ENCODE results near the gene PLEKHH1. TPM values are rescaled to one million over a fixed set of nuclear protein-coding genes. Genes with fewer than 3 reads are reported as not detected.

Gene PLEKHH1
- total RNA-seq, 1 donor from 2014 or later = 0.20 TPM

DNA sequence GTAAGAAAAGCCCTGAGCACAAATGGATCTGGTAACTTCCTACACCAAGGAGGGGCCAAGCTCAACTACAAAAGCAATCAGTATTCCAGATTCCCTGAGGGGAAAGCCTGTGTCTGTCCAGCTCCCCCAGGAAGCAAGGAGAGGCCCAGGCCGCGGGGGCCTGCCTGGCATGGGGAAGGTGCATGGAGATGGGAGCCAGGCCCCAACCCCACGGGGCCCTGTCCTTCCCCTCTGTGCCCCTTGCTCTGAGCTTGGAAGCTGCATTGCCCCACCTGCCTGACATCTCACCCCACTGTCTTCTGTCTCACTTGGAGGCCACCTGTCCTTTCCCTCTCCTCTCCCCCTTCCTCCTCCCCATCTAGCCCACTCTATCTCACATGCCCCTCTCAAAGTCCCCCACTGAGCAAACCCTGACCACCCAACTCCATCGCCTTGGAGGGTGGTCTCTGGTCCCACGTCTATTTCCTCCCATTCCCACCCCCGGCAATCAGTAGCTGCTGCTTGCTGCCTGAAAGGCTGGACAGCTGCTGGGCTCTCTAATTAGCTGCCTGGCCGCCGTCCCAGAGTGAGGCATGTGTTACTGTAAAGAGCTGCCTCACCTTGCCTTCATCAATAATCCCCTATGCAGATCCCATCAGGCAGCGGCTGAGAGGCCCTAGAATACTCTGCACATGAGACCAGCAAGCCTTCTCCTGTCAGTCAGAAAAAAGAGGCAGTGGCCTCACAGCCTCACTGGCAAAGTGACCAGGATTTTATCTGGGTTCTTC, 41.2 kb upstream of the PLEKHH1 start:
- ChIA-PET CTCF (interaction anchor here (1.1 to 1.3 kb wide), 2 partner anchors 21 to 35 kb away, joined by 3 to 4 read pairs; no protein-coding TSS in a partner anchor), POLR2A (interaction anchor here (0.9 to 2.5 kb wide), 3 partner anchors 18 to 22 kb away, joined by 3 to 9 read pairs (median 3); no protein-coding TSS in a partner anchor)
- no peak overlapping the region for H3K4me3 Mint-ChIP-seq
- peaks cover 6% of the 10 kb centered on the region for H3K9me3 Mint-ChIP-seq
- no peak for DNase-seq
- H3K36me3 Mint-ChIP-seq (ENCODE audit: low read depth) = peaks cover 7% of the 10 kb centered on the region
- no peaks in the 10 kb centered on the region for H3K27me3 Mint-ChIP-seq
- peaks cover 72% of the 10 kb centered on the region for H3K4me1 Mint-ChIP-seq
- TF ChIP-seq, protein P1, sequence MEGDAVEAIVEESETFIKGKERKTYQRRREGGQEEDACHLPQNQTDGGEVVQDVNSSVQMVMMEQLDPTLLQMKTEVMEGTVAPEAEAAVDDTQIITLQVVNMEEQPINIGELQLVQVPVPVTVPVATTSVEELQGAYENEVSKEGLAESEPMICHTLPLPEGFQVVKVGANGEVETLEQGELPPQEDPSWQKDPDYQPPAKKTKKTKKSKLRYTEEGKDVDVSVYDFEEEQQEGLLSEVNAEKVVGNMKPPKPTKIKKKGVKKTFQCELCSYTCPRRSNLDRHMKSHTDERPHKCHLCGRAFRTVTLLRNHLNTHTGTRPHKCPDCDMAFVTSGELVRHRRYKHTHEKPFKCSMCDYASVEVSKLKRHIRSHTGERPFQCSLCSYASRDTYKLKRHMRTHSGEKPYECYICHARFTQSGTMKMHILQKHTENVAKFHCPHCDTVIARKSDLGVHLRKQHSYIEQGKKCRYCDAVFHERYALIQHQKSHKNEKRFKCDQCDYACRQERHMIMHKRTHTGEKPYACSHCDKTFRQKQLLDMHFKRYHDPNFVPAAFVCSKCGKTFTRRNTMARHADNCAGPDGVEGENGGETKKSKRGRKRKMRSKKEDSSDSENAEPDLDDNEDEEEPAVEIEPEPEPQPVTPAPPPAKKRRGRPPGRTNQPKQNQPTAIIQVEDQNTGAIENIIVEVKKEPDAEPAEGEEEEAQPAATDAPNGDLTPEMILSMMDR (IDR thresholded peaks at IDR 0.05) = no peak
- ATAC-seq (ENCODE audit: low read depth) = no peak
- H3K27ac Mint-ChIP-seq = peak overlapping the region; percentile 88
- intact Hi-C loops (cut with micrococcal nuclease) = no loop called here

DNA sequence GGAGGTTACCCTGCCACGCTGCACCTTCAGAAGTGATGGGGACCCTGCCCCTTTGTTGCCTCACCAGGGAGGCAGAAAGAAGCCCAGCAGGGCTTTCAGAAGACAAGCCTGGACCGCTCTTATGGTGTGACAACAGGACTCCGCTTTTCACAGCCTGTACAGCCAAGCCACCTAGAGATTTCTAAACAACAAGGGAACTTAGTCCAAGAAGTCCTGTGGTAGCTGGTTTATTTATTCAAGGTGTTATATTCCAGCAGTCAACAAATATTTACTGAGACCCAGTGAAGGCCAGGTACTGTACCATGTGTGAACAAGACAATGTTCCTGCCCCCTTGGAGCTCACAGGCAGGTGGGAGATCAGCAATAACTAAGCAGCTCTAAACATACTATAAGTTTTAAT, 40.6 kb upstream of the PLEKHH1 start:
- CTCF ChIA-PET = interaction anchor here (1.3 kb wide), 1 partner anchor 34 kb away, joined by 4 read pairs; no protein-coding TSS in a partner anchor
- peaks cover 66% of the 10 kb centered on the region for H3K4me1 Mint-ChIP-seq
- ATAC-seq (ENCODE audit: low read depth) (no peak), DNase-seq (no peak)
- peak overlapping the region; percentile 88 for H3K27ac Mint-ChIP-seq
- peak overlapping the region; percentile 29 for H3K4me3 Mint-ChIP-seq
- POLR2A ChIA-PET = interaction anchor here (0.9 to 2.5 kb wide), 3 partner anchors 17 to 21 kb away, joined by 3 to 9 read pairs (median 3); no protein-coding TSS in a partner anchor
- peaks cover 6% of the 10 kb centered on the region for H3K9me3 Mint-ChIP-seq
- TF ChIP-seq, protein P1 (IDR thresholded peaks at IDR 0.05) = no peak
- peaks cover 9% of the 10 kb centered on the region for H3K36me3 Mint-ChIP-seq (ENCODE audit: low read depth)
- H3K27me3 Mint-ChIP-seq = no peaks in the 10 kb centered on the region
- intact Hi-C loops (cut with micrococcal nuclease) = no loop called here

DNA sequence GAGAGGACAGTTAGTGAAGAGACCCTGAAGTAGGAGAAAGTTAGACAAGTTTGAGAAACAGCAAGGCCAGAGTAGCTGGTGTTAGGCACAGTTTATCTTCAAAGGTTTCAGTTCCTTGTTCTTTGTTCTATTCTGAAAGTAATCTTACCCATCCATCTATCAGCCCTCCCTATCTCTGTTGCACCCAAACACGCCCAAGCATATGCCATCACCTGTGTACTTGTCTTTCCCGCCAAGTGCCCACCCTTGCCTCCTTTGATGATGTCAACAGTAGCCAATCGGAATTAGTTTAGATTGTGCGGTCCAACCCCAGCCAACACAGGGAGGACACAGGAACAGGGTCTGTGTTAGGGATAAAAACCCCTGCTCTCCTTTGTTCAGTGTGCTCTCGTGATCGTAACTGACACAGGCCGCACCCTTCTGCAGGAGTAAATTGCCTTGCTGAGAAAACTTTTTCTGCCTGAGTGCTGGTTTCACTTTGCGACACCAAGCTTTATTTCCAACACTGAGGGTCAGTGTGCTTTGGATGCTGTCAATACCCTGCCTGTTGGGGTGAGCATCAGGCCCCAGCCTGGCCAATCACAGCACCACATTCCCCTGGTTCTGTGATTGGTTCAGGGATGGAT, 39.9 kb upstream of the PLEKHH1 start:
- peak; percentile 12 for ATAC-seq (ENCODE audit: low read depth)
- H3K27ac Mint-ChIP-seq = peak overlapping the region; percentile 88

DNA sequence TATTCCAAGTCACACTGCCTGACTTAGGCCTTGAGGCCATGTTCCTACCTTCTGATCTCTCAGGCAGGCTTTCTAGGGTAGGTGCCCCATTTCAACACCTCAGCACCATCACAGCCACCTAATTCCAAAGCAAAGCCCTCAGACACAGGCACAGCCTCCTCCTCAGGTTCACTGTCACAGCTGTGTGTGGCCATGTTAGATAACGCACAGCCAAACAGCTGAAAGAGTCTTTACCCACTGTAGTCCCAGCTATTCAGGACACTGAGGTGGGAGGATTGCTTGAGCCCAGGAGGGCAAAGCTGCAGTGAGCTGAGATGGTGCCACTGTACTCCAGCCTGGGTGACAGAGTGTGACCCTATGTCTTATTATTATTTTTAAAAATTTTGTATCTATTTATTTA, 37.3 kb upstream of the PLEKHH1 start:
- TF ChIP-seq, protein P1 (IDR thresholded peaks at IDR 0.05) = no peak
- Mint-ChIP-seq H3K36me3 (ENCODE audit: low read depth) (peaks cover 8% of the 10 kb centered on the region), H3K27me3 (no peaks in the 10 kb centered on the region), H3K27ac (peak overlapping the region; percentile 18), H3K4me1 (peaks cover 33% of the 10 kb centered on the region), H3K9me3 (peaks cover 6% of the 10 kb centered on the region), H3K4me3 (no peak overlapping the region)
- no peak for DNase-seq
- no peak for ATAC-seq (ENCODE audit: low read depth)
- ChIA-PET POLR2A (interaction anchor here (0.7 kb wide), 1 partner anchor 82 kb away, joined by 3 read pairs; no protein-coding TSS in a partner anchor), CTCF (interaction anchor here (1.1 kb wide), 1 partner anchor 69 kb away, joined by 3 read pairs; no protein-coding TSS in a partner anchor)
- intact Hi-C loops (cut with micrococcal nuclease) = no loop called here

More for the DNA sequence above, 39.9 kb upstream of the PLEKHH1 start:
- DNase-seq = no peak
- Mint-ChIP-seq H3K4me1 (peaks cover 59% of the 10 kb centered on the region), H3K4me3 (peak overlapping the region; percentile 29), H3K36me3 (ENCODE audit: low read depth) (peaks cover 9% of the 10 kb centered on the region), H3K9me3 (peaks cover 6% of the 10 kb centered on the region), H3K27me3 (no peaks in the 10 kb centered on the region)
- intact Hi-C loops (cut with micrococcal nuclease) = loop anchor here (1.0 kb wide), 1 partner anchor 22 kb away; no protein-coding TSS in a partner anchor
- ChIA-PET POLR2A (interaction anchor here (0.9 to 2.5 kb wide), 3 partner anchors 16 to 21 kb away, joined by 3 to 9 read pairs (median 3); no protein-coding TSS in a partner anchor), CTCF (interaction anchor here (1.3 kb wide), 1 partner anchor 34 kb away, joined by 4 read pairs; no protein-coding TSS in a partner anchor)
- TF ChIP-seq, protein P1 (IDR thresholded peaks at IDR 0.05) = no peak
